Measurements from ENCODE around the gene POLR3H. TPM values are rescaled to one million over a fixed set of nuclear protein-coding genes. Genes with fewer than 3 reads are reported as not detected.
"Not testable (repeated sequence)": the region's sequence is repeated elsewhere in the genome, so short reads cannot be mapped to it uniquely, and the experiment has no call there.

The POLR3H gene
- total RNA-seq (12.8 TPM), polyA plus RNA-seq (25.1 TPM)

- WGBS, result under 1% methylated on average over 80 of the region's 80 CpGs
- Histone ChIP-seq H3K4me1 (ENCODE audit: insufficient read depth) (no peaks in the 10 kb centered on the region), H3K4me3 (ENCODE audit: low read depth, low read length) (peak within 1 kb of the TSS; percentile 87), H3K36me3 (ENCODE audit: insufficient read depth) (peaks cover 2% of the 10 kb centered on the region), H3K27ac (ENCODE audit: low read depth) (peak within 1 kb of the TSS; percentile 89)
- DNase-seq (ENCODE audit: extremely low spot score), result peak; percentile 90
These were observed at the start of gene POLR3H for GRCh38 chr22:41543854-41544670. POLR3H (minus strand) TSS chr22:41544470; CDS start chr22:41544101, 369 bp downstream.

GRCh38 chr22:41593336-41593960, 49.2 kb upstream of the POLR3H start:
- not testable (repeated sequence) for H3K4me1 ChIP-seq (ENCODE audit: insufficient read depth); H3K27ac ChIP-seq (ENCODE audit: low read depth); DNase-seq (ENCODE audit: extremely low spot score); H3K4me3 ChIP-seq (ENCODE audit: low read depth, low read length); H3K36me3 ChIP-seq (ENCODE audit: insufficient read depth)
- 96% methylated on average over 51 of the region's 51 CpGs for WGBS

- H3K27ac ChIP-seq (ENCODE audit: low read depth), result peak within 1 kb of the TSS; percentile 75
- WGBS, result under 1% methylated on average over 61 of the region's 61 CpGs
- no peaks in the 10 kb centered on the region for H3K36me3 ChIP-seq (ENCODE audit: insufficient read depth)
- peak within 1 kb of the TSS; percentile 71 for H3K4me3 ChIP-seq (ENCODE audit: low read depth, low read length)
- DNase-seq (ENCODE audit: extremely low spot score), result peak; percentile 98
- peaks cover 3% of the 10 kb centered on the region for H3K4me1 ChIP-seq (ENCODE audit: insufficient read depth)
These were observed 45.3 kb upstream of the POLR3H start, which contains the start of gene PMM1 for GRCh38 chr22:41589391-41590241. PMM1 (minus strand) TSS chr22:41589840; CDS start chr22:41589805, 35 bp downstream.

- Histone ChIP-seq H3K27ac (ENCODE audit: low read depth) (no peak overlapping the region), H3K36me3 (ENCODE audit: insufficient read depth) (no peaks in the 10 kb centered on the region), H3K4me3 (ENCODE audit: low read depth, low read length) (no peak overlapping the region), H3K4me1 (ENCODE audit: insufficient read depth) (peaks cover 3% of the 10 kb centered on the region)
- no peak for DNase-seq (ENCODE audit: extremely low spot score)
- WGBS, result 90% methylated on average over 7 of the region's 7 CpGs
These were observed 43.1 kb upstream of the POLR3H start for GRCh38 chr22:41587347-41587723.

GRCh38 chr22:41585898-41586297, 41.6 kb upstream of the POLR3H start:
- H3K4me1 ChIP-seq (ENCODE audit: insufficient read depth), result peaks cover 3% of the 10 kb centered on the region
- no peaks in the 10 kb centered on the region for H3K36me3 ChIP-seq (ENCODE audit: insufficient read depth)
- no peak for DNase-seq (ENCODE audit: extremely low spot score)
- WGBS, result 96% methylated on average over 7 of the region's 7 CpGs
- H3K4me3 ChIP-seq (ENCODE audit: low read depth, low read length), result no peak overlapping the region
- no peak overlapping the region for H3K27ac ChIP-seq (ENCODE audit: low read depth)

- Histone ChIP-seq H3K4me3 (ENCODE audit: low read depth, low read length) (no peak overlapping the region), H3K36me3 (ENCODE audit: insufficient read depth) (no peaks in the 10 kb centered on the region), H3K27ac (ENCODE audit: low read depth) (no peak overlapping the region), H3K4me1 (ENCODE audit: insufficient read depth) (peaks cover 3% of the 10 kb centered on the region)
- no peak for DNase-seq (ENCODE audit: extremely low spot score)
- 92% methylated on average over 6 of the region's 6 CpGs for WGBS
These were observed 40.6 kb upstream of the POLR3H start for GRCh38 chr22:41584881-41585280.

- H3K27ac ChIP-seq (ENCODE audit: low read depth), result no peak overlapping the region
- H3K4me3 ChIP-seq (ENCODE audit: low read depth, low read length), result no peak overlapping the region
- no peaks in the 10 kb centered on the region for H3K4me1 ChIP-seq (ENCODE audit: insufficient read depth)
- DNase-seq (ENCODE audit: extremely low spot score), result no peak
- 82% methylated on average over 8 of the region's 8 CpGs for WGBS
- no peaks in the 10 kb centered on the region for H3K36me3 ChIP-seq (ENCODE audit: insufficient read depth)
These were observed 38.4 kb upstream of the POLR3H start for GRCh38 chr22:41582694-41583093.

- Histone ChIP-seq H3K36me3 (ENCODE audit: insufficient read depth) (no peaks in the 10 kb centered on the region), H3K4me1 (ENCODE audit: insufficient read depth) (no peaks in the 10 kb centered on the region), H3K27ac (ENCODE audit: low read depth) (no peak overlapping the region), H3K4me3 (ENCODE audit: low read depth, low read length) (no peak overlapping the region)
- DNase-seq (ENCODE audit: extremely low spot score), result no peak
- WGBS, result 90% methylated on average over 6 of the region's 6 CpGs
These were observed 35.7 kb upstream of the POLR3H start for GRCh38 chr22:41579997-41580355.

GRCh38 chr22:41579297-41579996, 35.2 kb upstream of the POLR3H start:
- Histone ChIP-seq H3K4me1 (ENCODE audit: insufficient read depth) (no peaks in the 10 kb centered on the region), H3K36me3 (ENCODE audit: insufficient read depth) (no peaks in the 10 kb centered on the region), H3K4me3 (ENCODE audit: low read depth, low read length) (no peak overlapping the region), H3K27ac (ENCODE audit: low read depth) (no peak overlapping the region)
- WGBS, result 96% methylated on average over 12 of the region's 12 CpGs
- no peak for DNase-seq (ENCODE audit: extremely low spot score)

- Histone ChIP-seq H3K36me3 (ENCODE audit: insufficient read depth) (no peaks in the 10 kb centered on the region), H3K4me3 (ENCODE audit: low read depth, low read length) (no peak overlapping the region), H3K27ac (ENCODE audit: low read depth) (no peak overlapping the region), H3K4me1 (ENCODE audit: insufficient read depth) (no peaks in the 10 kb centered on the region)
- no peak for DNase-seq (ENCODE audit: extremely low spot score)
- WGBS, result 94% methylated on average over 9 of the region's 9 CpGs
These were observed 34.5 kb upstream of the POLR3H start for GRCh38 chr22:41578818-41579217.

- 91% methylated on average over 8 of the region's 8 CpGs for WGBS
- Histone ChIP-seq H3K4me3 (ENCODE audit: low read depth, low read length) (no peak overlapping the region), H3K27ac (ENCODE audit: low read depth) (no peak overlapping the region), H3K36me3 (ENCODE audit: insufficient read depth) (no peaks in the 10 kb centered on the region), H3K4me1 (ENCODE audit: insufficient read depth) (no peaks in the 10 kb centered on the region)
- DNase-seq (ENCODE audit: extremely low spot score), result no peak
These were observed 33.8 kb upstream of the POLR3H start for GRCh38 chr22:41578114-41578513.

- 70% methylated on average over 9 of the region's 9 CpGs for WGBS
These were observed 32.6 kb upstream of the POLR3H start for GRCh38 chr22:41576877-41577276.

GRCh38 chr22:41575533-41575932, 31.3 kb upstream of the POLR3H start:
- DNase-seq (ENCODE audit: extremely low spot score), result no peak
- H3K36me3 ChIP-seq (ENCODE audit: insufficient read depth), result no peaks in the 10 kb centered on the region
- no peak overlapping the region for H3K4me3 ChIP-seq (ENCODE audit: low read depth, low read length)
- WGBS, result 84% methylated on average over 15 of the region's 15 CpGs
- H3K27ac ChIP-seq (ENCODE audit: low read depth), result no peak overlapping the region
- H3K4me1 ChIP-seq (ENCODE audit: insufficient read depth), result no peaks in the 10 kb centered on the region

More at GRCh38 chr22:41576877-41577276, 32.6 kb upstream of the POLR3H start:
- Histone ChIP-seq H3K4me1 (ENCODE audit: insufficient read depth) (no peaks in the 10 kb centered on the region), H3K36me3 (ENCODE audit: insufficient read depth) (no peaks in the 10 kb centered on the region), H3K4me3 (ENCODE audit: low read depth, low read length) (no peak overlapping the region), H3K27ac (ENCODE audit: low read depth) (no peak overlapping the region)
- DNase-seq (ENCODE audit: extremely low spot score), result no peak
